ENCODE results near the gene RASD2.
"Not testable (repeated sequence)": the region's sequence is repeated elsewhere in the genome, so short reads cannot be mapped to it uniquely, and the experiment has no call there.

Gene RASD2

DNA sequence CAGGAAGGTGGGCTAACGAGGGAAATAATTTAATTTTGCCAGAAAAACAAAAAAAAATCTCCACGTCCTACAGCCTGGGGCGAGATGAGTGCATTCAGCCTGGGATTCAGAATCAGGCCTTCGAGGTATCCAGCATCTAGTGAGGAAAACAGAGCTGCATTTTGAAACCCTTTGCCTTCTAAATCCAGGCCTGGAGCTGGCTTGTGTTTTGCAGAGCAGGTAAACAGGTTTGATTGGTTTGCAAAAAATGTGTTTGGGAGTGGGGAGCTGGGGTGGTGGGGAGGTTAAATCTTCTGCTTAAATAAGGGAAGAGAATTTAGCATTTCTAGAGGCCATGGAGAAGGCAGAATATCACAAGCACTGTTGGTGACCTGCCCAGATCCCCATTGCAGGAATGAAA is 29.7 kb upstream of the RASD2 start:
- Histone ChIP-seq H4K20me1 (ENCODE audit: insufficient read depth, low read length, poor library complexity, severe bottlenecking) (no peaks in the 10 kb centered on the region), H3K9ac (ENCODE audit: low read depth, low read length, poor library complexity, severe bottlenecking) (no peak overlapping the region), H3F3A (ENCODE audit: low read depth) (no peaks in the 10 kb centered on the region), H3K79me2 (ENCODE audit: insufficient read depth, low read length) (no peaks in the 10 kb centered on the region), H3K9me3 (ENCODE audit: insufficient read depth, low read depth, low read length) (no peaks in the 10 kb centered on the region), H2AFZ (ENCODE audit: low read length) (no peak overlapping the region), H3K4me3 (ENCODE audit: low read length, poor library complexity, severe bottlenecking) (no peak overlapping the region), H3K9me2 (replicated peaks; ENCODE audit: low read depth, low read length) (no peaks in the 10 kb centered on the region), H3K36me3 (ENCODE audit: insufficient read depth, low read length) (no peaks in the 10 kb centered on the region), H3K27me3 (ENCODE audit: insufficient read depth, low read length, poor library complexity, severe bottlenecking) (no peaks in the 10 kb centered on the region), H3K4me1 (ENCODE audit: insufficient read depth, low read length, poor library complexity, severe bottlenecking) (peaks cover 7% of the 10 kb centered on the region), H3K4me2 (ENCODE audit: low read depth, low read length, poor library complexity, severe bottlenecking) (no peak overlapping the region)
- TF ChIP-seq EZH2phosphoT487 (IDR thresholded peaks at IDR 0.05; ENCODE audit: borderline replicate concordance) (no peak), CTCF (conservative IDR thresholded peaks at IDR 0.05; ENCODE audit: low read length) (no peak)

DNA sequence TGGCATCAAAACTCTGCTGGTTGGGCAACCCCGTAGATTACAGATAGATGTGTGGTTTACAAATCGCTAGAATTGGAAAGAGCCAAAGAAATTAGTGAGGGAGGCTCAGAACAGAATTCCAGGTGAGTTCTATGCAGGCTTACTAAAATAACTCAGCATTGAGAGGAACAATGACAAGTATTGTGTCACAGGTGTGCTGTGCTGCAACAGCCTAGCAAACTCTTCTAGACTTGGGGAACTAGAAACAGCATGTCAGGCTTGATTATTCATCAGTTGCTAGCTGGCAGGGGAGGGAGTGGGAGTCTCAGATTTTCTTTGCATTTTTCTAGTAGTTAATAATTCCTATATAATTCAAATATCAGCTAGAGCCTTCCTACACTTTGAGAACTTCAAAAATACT is 26.3 kb upstream of the RASD2 start:
- TF ChIP-seq CTCF (conservative IDR thresholded peaks at IDR 0.05; ENCODE audit: low read length) (no peak), EZH2phosphoT487 (IDR thresholded peaks at IDR 0.05; ENCODE audit: borderline replicate concordance) (no peak)
- Histone ChIP-seq H3K4me2 (ENCODE audit: low read depth, low read length, poor library complexity, severe bottlenecking) (no peak overlapping the region), H3K9me3 (ENCODE audit: insufficient read depth, low read depth, low read length) (no peaks in the 10 kb centered on the region)

DNA sequence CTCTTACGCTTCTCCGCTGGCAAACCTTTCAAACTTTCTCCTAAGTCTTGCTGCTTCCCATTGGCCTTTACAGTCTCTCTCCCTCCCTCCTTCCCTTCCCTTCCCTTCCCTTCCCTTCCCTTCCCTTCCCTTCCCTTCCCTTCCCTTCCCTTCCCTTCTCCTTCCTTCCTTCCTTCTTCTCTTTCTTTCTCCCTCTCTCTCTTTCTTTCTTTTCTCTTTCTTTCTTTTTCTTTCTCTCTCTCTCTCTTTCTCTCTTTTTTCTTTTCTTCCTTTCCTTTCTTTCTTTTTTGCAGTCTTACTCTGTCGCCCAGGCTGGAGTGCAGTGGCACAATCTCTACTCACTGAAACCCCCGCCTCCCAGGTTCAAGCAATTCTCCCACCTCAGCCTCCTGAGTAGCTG is 24.7 kb upstream of the RASD2 start:
- H3K36me3 ChIP-seq (ENCODE audit: insufficient read depth, low read length); H3F3A ChIP-seq (ENCODE audit: low read depth); H3K9ac ChIP-seq (ENCODE audit: low read depth, low read length, poor library complexity, severe bottlenecking); H3K4me1 ChIP-seq (ENCODE audit: insufficient read depth, low read length, poor library complexity, severe bottlenecking); H4K20me1 ChIP-seq (ENCODE audit: insufficient read depth, low read length, poor library complexity, severe bottlenecking); H2AFZ ChIP-seq (ENCODE audit: low read length); H3K9me2 ChIP-seq (replicated peaks; ENCODE audit: low read depth, low read length); H3K27me3 ChIP-seq (ENCODE audit: insufficient read depth, low read length, poor library complexity, severe bottlenecking); H3K4me2 ChIP-seq (ENCODE audit: low read depth, low read length, poor library complexity, severe bottlenecking); H3K79me2 ChIP-seq (ENCODE audit: insufficient read depth, low read length); H3K4me3 ChIP-seq (ENCODE audit: low read length, poor library complexity, severe bottlenecking); H3K9me3 ChIP-seq (ENCODE audit: insufficient read depth, low read depth, low read length): not testable (repeated sequence)

More for the DNA sequence above, 26.3 kb upstream of the RASD2 start:
- no peaks in the 10 kb centered on the region for H3K79me2 ChIP-seq (ENCODE audit: insufficient read depth, low read length)
- no peaks in the 10 kb centered on the region for H4K20me1 ChIP-seq (ENCODE audit: insufficient read depth, low read length, poor library complexity, severe bottlenecking)
- no peaks in the 10 kb centered on the region for H3K27me3 ChIP-seq (ENCODE audit: insufficient read depth, low read length, poor library complexity, severe bottlenecking)
- no peaks in the 10 kb centered on the region for H3F3A ChIP-seq (ENCODE audit: low read depth)
- H3K4me1 ChIP-seq (ENCODE audit: insufficient read depth, low read length, poor library complexity, severe bottlenecking), result no peaks in the 10 kb centered on the region
- H3K9me2 ChIP-seq (replicated peaks; ENCODE audit: low read depth, low read length), result no peaks in the 10 kb centered on the region
- no peak overlapping the region for H2AFZ ChIP-seq (ENCODE audit: low read length)
- H3K9ac ChIP-seq (ENCODE audit: low read depth, low read length, poor library complexity, severe bottlenecking), result no peak overlapping the region
- H3K36me3 ChIP-seq (ENCODE audit: insufficient read depth, low read length), result no peaks in the 10 kb centered on the region
- no peak overlapping the region for H3K4me3 ChIP-seq (ENCODE audit: low read length, poor library complexity, severe bottlenecking)

- no peak overlapping the region for H2AFZ ChIP-seq (ENCODE audit: low read length)
- no peaks in the 10 kb centered on the region for H3F3A ChIP-seq (ENCODE audit: low read depth)
- H3K79me2 ChIP-seq (ENCODE audit: insufficient read depth, low read length), result no peaks in the 10 kb centered on the region
- no peak for TF ChIP-seq CTCF (conservative IDR thresholded peaks at IDR 0.05; ENCODE audit: low read length)
- no peak for TF ChIP-seq EZH2phosphoT487 (IDR thresholded peaks at IDR 0.05; ENCODE audit: borderline replicate concordance)
- no peak overlapping the region for H3K4me2 ChIP-seq (ENCODE audit: low read depth, low read length, poor library complexity, severe bottlenecking)
- no peaks in the 10 kb centered on the region for H3K36me3 ChIP-seq (ENCODE audit: insufficient read depth, low read length)
- no peaks in the 10 kb centered on the region for H3K27me3 ChIP-seq (ENCODE audit: insufficient read depth, low read length, poor library complexity, severe bottlenecking)
- H4K20me1 ChIP-seq (ENCODE audit: insufficient read depth, low read length, poor library complexity, severe bottlenecking), result no peaks in the 10 kb centered on the region
- no peak overlapping the region for H3K9ac ChIP-seq (ENCODE audit: low read depth, low read length, poor library complexity, severe bottlenecking)
- H3K4me3 ChIP-seq (ENCODE audit: low read length, poor library complexity, severe bottlenecking), result no peak overlapping the region
- no peaks in the 10 kb centered on the region for H3K9me3 ChIP-seq (ENCODE audit: insufficient read depth, low read depth, low read length)
- H3K9me2 ChIP-seq (replicated peaks; ENCODE audit: low read depth, low read length), result no peaks in the 10 kb centered on the region
- no peaks in the 10 kb centered on the region for H3K4me1 ChIP-seq (ENCODE audit: insufficient read depth, low read length, poor library complexity, severe bottlenecking)
These were observed 23.9 kb upstream of the RASD2 start for GRCh38 chr22:35516723-35517122.

Measured in Loucy (cell line).